Osteoblast (primary cell): ENCODE data around the gene CHRM2. TPM values are rescaled to one million over a fixed set of nuclear protein-coding genes. Genes with fewer than 3 reads are reported as not detected.

Source experiments
- DNase-seq: peaks from one replicate; pipeline ENCODE4 v3.0.0; 2011; ENCODE audit warnings: low spot score, mixed read lengths; ENCODE audit not compliant: insufficient read length; ENCODE audit errors: missing footprints
- H2AFZ ChIP-seq: 2 replicates; pipeline ENCODE4 v1.6.0; 2011; ENCODE audit warnings: mild to moderate bottlenecking, low read length
- H3K27ac ChIP-seq: 2 replicates; pipeline ENCODE4 v1.5.1; 2011; ENCODE audit warnings: mild to moderate bottlenecking, low read depth, low read length, moderate library complexity
- H3K27me3 ChIP-seq: 2 replicates; pipeline ENCODE4 v1.6.0; 2012; ENCODE audit warnings: mild to moderate bottlenecking, control low read depth, inconsistent platforms, low read length, moderate library complexity; ENCODE audit not compliant: insufficient read depth
- H3K36me3 ChIP-seq: 2 replicates; pipeline ENCODE4 v1.5.1; 2011; ENCODE audit warnings: mild to moderate bottlenecking, low read length, control low read depth, moderate library complexity; ENCODE audit not compliant: insufficient read depth
- H3K4me1 ChIP-seq: 2 replicates; pipeline ENCODE4 v1.5.1; 2011; ENCODE audit warnings: mild to moderate bottlenecking, low read length, control low read depth, moderate library complexity; ENCODE audit not compliant: insufficient read depth
- H3K4me2 ChIP-seq: 2 replicates; pipeline ENCODE4 v1.6.0; 2011; ENCODE audit warnings: mild to moderate bottlenecking, low read length; ENCODE audit not compliant: insufficient read depth
- H3K4me3 ChIP-seq: fragments of 200-600 bp; sonication (generic); 3 replicates; pipeline ENCODE4 v1.5.1; 2012; ENCODE audit warnings: mild to moderate bottlenecking, low read length, inconsistent platforms; ENCODE audit not compliant: insufficient read depth
- H3K79me2 ChIP-seq: 2 replicates; pipeline ENCODE4 v1.6.0; 2012; ENCODE audit warnings: mild to moderate bottlenecking, low read length, control low read depth, inconsistent platforms; ENCODE audit not compliant: insufficient read depth
- H3K9me3 ChIP-seq: 2 replicates; pipeline ENCODE4 v1.5.1; 2011; ENCODE audit warnings: low read depth, low read length, control low read depth
- H4K20me1 ChIP-seq: 2 replicates; pipeline ENCODE4 v1.6.0; 2012; ENCODE audit warnings: mild to moderate bottlenecking, low read length, control low read depth; ENCODE audit not compliant: insufficient read depth
- total RNA-seq: library from RNA; depleted of rRNA; stranded (reverse); fragments of >200 nt; gene quantifications from 2 replicates; pipeline ENCODE4 v1.2.3, GENCODE V29; 2012
- TF ChIP-seq, protein P1 (sequence below): IDR thresholded peaks from 2 replicates; pipeline ENCODE4 v1.5.1; 2011; ENCODE audit warnings: mild to moderate bottlenecking, low read depth, low read length, moderate library complexity; ENCODE audit errors: extremely low read depth

The CHRM2 gene
- total RNA-seq, 1 donor = under 0.01 TPM

- Histone ChIP-seq H3K4me1 (peaks cover 13% of the 10 kb centered on the region), H3K36me3 (no peaks in the 10 kb centered on the region), H3K4me2 (no peak overlapping the region), H3K4me3 (no peak overlapping the region), H3K27ac (no peak overlapping the region), H3K79me2 (no peaks in the 10 kb centered on the region), H2AFZ (no peak overlapping the region), H4K20me1 (no peaks in the 10 kb centered on the region), H3K9me3 (no peaks in the 10 kb centered on the region), H3K27me3 (peaks cover 36% of the 10 kb centered on the region)
- TF ChIP-seq, protein P1, sequence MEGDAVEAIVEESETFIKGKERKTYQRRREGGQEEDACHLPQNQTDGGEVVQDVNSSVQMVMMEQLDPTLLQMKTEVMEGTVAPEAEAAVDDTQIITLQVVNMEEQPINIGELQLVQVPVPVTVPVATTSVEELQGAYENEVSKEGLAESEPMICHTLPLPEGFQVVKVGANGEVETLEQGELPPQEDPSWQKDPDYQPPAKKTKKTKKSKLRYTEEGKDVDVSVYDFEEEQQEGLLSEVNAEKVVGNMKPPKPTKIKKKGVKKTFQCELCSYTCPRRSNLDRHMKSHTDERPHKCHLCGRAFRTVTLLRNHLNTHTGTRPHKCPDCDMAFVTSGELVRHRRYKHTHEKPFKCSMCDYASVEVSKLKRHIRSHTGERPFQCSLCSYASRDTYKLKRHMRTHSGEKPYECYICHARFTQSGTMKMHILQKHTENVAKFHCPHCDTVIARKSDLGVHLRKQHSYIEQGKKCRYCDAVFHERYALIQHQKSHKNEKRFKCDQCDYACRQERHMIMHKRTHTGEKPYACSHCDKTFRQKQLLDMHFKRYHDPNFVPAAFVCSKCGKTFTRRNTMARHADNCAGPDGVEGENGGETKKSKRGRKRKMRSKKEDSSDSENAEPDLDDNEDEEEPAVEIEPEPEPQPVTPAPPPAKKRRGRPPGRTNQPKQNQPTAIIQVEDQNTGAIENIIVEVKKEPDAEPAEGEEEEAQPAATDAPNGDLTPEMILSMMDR = no peak
- no peak for DNase-seq
Measured at GRCh38 chr7:136865777-136866176, 2.7 kb upstream of the CHRM2 start.

DNA sequence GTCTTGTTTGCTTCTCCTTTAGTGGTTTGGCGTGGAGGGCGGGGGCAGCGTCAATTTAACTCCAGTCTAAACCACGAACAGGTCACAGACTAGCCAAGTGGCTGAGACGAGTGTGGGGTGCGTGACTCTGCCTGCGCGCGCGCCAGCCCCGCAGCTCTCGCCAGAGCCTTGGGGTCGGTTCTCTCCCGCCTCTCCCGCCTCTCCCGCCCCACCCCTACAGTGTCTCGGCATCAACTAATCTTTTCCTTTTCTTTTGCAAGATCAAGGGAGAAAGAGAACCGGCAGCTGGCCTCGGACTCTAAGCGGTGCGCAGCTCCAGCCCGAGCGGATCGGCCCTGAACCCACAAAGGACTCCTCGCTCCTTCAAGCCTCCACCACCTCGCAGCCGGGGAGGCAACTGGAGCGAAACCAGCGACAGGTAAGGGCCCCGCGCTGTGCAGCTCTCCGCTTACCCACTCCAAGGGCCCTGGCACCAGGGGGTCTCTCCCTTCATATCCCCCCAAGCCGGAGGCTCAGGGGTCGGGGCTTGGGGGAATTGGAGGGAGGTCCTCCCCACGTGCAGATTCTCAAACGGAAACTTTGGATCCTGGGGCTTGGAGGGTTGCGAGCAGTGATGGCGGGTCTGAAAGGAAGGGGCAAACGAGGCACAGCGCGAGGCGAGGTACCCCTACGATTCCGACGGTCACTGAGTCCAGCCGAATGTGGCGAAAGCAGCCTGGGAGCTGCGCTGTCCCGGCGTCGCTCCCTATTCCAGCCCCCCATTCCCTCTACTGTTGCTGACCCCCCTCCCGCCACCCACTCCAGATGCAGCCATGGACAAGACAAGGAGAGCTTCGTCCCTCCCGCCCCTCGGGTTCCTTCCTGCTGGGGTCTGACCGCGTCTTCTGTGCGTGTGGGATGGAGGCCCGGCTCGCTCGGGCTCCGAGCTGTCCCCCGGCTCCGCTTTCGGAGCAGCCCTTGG lies 829 bp downstream of the CHRM2 start:
- DNase-seq = peak; percentile 69
- Histone ChIP-seq H3K36me3 (no peaks in the 10 kb centered on the region), H3K27me3 (peaks cover 53% of the 10 kb centered on the region), H3K4me2 (peak overlapping the region; percentile 82), H3K79me2 (no peaks in the 10 kb centered on the region), H3K4me3 (peak overlapping the region; percentile 66), H3K4me1 (peaks cover 13% of the 10 kb centered on the region), H4K20me1 (no peaks in the 10 kb centered on the region), H3K27ac (no peak overlapping the region), H3K9me3 (no peaks in the 10 kb centered on the region), H2AFZ (peak overlapping the region; percentile 22)
- TF ChIP-seq, protein P1 = no peak

- peak overlapping the region; percentile 82 for H3K4me2 ChIP-seq
- no peaks in the 10 kb centered on the region for H3K79me2 ChIP-seq
- H3K27me3 ChIP-seq = peaks cover 53% of the 10 kb centered on the region
- H3K4me3 ChIP-seq = peak overlapping the region; percentile 66
- peak; percentile 77 for DNase-seq
- TF ChIP-seq, protein P1 = no peak
- no peaks in the 10 kb centered on the region for H4K20me1 ChIP-seq
- H3K4me1 ChIP-seq = peaks cover 13% of the 10 kb centered on the region
- no peaks in the 10 kb centered on the region for H3K9me3 ChIP-seq
- H3K36me3 ChIP-seq = no peaks in the 10 kb centered on the region
- H2AFZ ChIP-seq = peak overlapping the region; percentile 78
- no peak overlapping the region for H3K27ac ChIP-seq
Measured at GRCh38 chr7:136869991-136870865, 1.8 kb downstream of the CHRM2 start.
